Prostate gland (tissue), 2 donors: ENCODE data around the gene COMMD9. TPM values are rescaled to one million over a fixed set of nuclear protein-coding genes. Genes with fewer than 3 reads are reported as not detected.
A peak's percentile ranks its signal among the peaks of the same experiment; 100 is the strongest.

Experiments used
- DNase-seq: peaks from one replicate; pipeline ENCODE4 v3.0.0-alpha.2; 2019; ENCODE audit warnings: low spot score
- H3K27ac ChIP-seq, 2 donors: fragments of 200-600 bp; sonication (generic); 2 replicates each; pipeline ENCODE4 v1.5.1; 2017 to 2019
- H3K27me3 ChIP-seq: fragments of 200-600 bp; sonication (generic); replicated peaks from 2 replicates; pipeline ENCODE4 v1.5.1; 2019; ENCODE audit not compliant: insufficient read depth
- H3K36me3 ChIP-seq, 2 donors: fragments of 200-600 bp; sonication (generic); 1 replicate in 1 of 2; 2 replicates in 1 of 2; pipeline versions ENCODE4 v1.5.1 to v1.8.1; 2017 to 2019
- H3K4me1 ChIP-seq: fragments of 200-600 bp; sonication (generic); replicated peaks from 2 replicates; pipeline ENCODE4 v1.5.1; 2019
- H3K4me3 ChIP-seq, 2 donors: fragments of 200-600 bp; sonication (generic); 2 replicates each; pipeline ENCODE4 v1.5.1; 2017 to 2019
- H3K9me3 ChIP-seq: fragments of 200-600 bp; sonication (generic); 2 replicates; pipeline ENCODE4 v1.5.1; 2017
- POLR2A ChIP-seq: fragments of 450-650 bp; IDR thresholded peaks from one replicate; pipeline ENCODE4 v1.6.1; 2016; ENCODE audit warnings: antibody characterized with exemption, mild to moderate bottlenecking
- POLR2AphosphoS5 ChIP-seq: sonication (generic); formaldehyde crosslinking; IDR thresholded peaks from one replicate; pipeline ENCODE4 v1.6.1; 2017; ENCODE audit warnings: antibody characterized with exemption
- WGBS: methylation state at CpG from one replicate; pipeline ENCODE4 v1.1.5; 2018; 5-methylcytosine and 5-hydroxymethylcytosine counted together
- intact Hi-C: fragments of 100-400 bp; cut with DNase I; formaldehyde crosslinking; loops from one replicate; pipeline ENCODE4 v1.14.2; 2022
- total RNA-seq, 2 donors: library from RNA; depleted of rRNA; stranded (reverse); fragments of >200 nt; gene quantifications; one replicate each; pipeline ENCODE4 v1.1.0, GENCODE V29; 2016
- TF ChIP-seq, protein P1 (sequence below), 4 experiments: fragments of 200-600 bp in 2 of 4; fragments of 450-650 bp in 2 of 4; sonication (generic) in 2 of 4; IDR thresholded peaks; 1 replicate in 3 of 4; 2 replicates in 1 of 4; pipeline ENCODE4 v1.5.1; 2016 to 2019; ENCODE audit warnings: antibody characterized with exemption in 4 of 4, mild to moderate bottlenecking in 2 of 4, moderate library complexity in 2 of 4

Gene COMMD9
- total RNA-seq, 2 donors from 2014 or later, result 34.3 to 40.4 TPM

DNA sequence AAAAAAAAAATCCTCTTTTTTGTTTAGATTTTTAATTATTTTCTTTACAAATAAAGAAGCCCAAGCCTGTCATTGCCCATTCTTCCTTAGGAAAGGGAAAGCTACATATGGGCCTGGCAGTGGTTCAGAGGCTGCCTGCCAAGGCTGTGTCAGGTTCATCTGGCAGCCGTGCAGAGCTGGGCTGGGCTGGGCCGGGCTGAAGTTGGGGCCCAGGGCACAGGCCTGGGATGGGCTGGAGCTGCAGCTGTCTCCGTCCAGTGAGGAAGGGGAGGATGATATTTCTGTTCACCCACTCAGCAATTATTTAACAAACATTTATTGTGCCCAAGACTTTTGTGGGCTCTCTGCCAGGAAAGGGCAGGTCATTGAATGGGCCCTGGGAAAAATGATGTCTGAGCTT, 11.4 kb upstream of the COMMD9 start:
- Histone ChIP-seq H3K27me3 (no peaks in the 10 kb centered on the region), H3K36me3 (no peaks in the 10 kb centered on the region), H3K4me3 (no peak overlapping the region), H3K9me3 (no peaks in the 10 kb centered on the region), H3K27ac (no peak overlapping the region), H3K4me1 (no peaks in the 10 kb centered on the region)
- TF ChIP-seq POLR2A (no peak), POLR2AphosphoS5 (no peak)
- TF ChIP-seq, protein P1, sequence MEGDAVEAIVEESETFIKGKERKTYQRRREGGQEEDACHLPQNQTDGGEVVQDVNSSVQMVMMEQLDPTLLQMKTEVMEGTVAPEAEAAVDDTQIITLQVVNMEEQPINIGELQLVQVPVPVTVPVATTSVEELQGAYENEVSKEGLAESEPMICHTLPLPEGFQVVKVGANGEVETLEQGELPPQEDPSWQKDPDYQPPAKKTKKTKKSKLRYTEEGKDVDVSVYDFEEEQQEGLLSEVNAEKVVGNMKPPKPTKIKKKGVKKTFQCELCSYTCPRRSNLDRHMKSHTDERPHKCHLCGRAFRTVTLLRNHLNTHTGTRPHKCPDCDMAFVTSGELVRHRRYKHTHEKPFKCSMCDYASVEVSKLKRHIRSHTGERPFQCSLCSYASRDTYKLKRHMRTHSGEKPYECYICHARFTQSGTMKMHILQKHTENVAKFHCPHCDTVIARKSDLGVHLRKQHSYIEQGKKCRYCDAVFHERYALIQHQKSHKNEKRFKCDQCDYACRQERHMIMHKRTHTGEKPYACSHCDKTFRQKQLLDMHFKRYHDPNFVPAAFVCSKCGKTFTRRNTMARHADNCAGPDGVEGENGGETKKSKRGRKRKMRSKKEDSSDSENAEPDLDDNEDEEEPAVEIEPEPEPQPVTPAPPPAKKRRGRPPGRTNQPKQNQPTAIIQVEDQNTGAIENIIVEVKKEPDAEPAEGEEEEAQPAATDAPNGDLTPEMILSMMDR (IDR thresholded peaks at IDR 0.05), result no peak
- 16% methylated on average over 3 of the region's 3 CpGs for WGBS
- DNase-seq, result peak; percentile 40
- intact Hi-C loops, result no loop called here

DNA sequence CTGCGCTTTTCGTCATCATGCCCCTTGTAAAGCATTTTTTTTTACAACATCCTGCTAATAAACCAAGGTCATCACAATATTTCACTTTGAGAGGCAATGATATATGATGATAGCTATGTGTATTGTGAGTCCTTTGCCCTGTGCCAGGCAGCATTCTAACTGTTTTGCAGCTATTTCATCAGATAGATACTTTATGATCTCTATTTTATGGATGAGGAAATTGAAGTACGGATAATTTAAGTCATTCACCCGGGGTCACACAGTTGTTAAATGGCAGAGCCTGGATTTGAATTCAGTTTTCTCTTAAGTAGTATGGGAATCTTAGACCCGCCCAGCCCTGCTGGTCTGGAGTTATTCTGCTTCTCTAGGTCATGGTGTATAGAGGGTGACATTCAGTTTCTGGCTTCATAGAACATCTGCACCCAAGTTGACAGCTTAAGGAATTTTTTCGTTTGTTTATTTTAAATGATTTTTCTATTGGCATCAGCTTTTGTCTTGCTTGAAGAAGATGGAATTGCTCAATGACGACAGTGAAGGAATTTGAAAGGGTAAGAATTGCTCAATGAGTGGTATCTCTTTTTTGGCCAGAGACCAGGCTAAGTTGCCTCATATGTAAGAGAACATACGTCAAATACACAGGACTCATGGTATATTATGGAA, 7.8 kb upstream of the COMMD9 start:
- intact Hi-C loops, result no loop called here
- no peak overlapping the region for H3K4me3 ChIP-seq
- H3K36me3 ChIP-seq, result no peaks in the 10 kb centered on the region
- no peaks in the 10 kb centered on the region for H3K4me1 ChIP-seq
- no peak for DNase-seq
- TF ChIP-seq POLR2AphosphoS5 (no peak), POLR2A (no peak)
- TF ChIP-seq, protein P1 (IDR thresholded peaks at IDR 0.05), result no peak
- H3K27ac ChIP-seq, result no peak overlapping the region
- H3K9me3 ChIP-seq, result no peaks in the 10 kb centered on the region
- WGBS, result 71% methylated on average over 8 of the region's 8 CpGs
- no peaks in the 10 kb centered on the region for H3K27me3 ChIP-seq

DNA sequence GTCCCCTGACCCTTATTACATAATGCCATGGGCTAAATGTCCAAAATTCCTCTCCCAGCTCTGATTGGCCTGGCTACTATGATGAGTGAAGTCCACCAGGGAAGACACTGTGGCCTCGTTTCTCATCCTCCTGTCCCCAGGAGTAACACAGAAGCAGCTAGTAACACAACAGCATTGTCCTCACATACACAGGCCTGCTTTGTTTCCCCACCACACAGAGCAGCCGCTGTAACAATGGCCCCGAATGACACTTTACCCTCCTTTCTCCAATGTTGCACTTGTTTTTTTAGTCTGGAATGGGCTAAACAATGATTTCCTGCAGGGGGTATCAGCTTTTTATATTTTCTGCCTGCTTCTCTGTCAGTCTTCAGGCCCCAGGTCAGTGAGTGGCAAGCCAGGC, 6.7 kb upstream of the COMMD9 start, which contains the start of gene PRR5L:
Gene PRR5L, plus strand, starts transcription at position 363 of the 400 bp plus-strand sequence. CDS start 104,834 bp downstream, outside the sequence.
- DNase-seq, result no peak
- Histone ChIP-seq H3K27ac (no peak within 1 kb of the TSS), H3K9me3 (no peaks in the 10 kb centered on the region), H3K36me3 (no peaks in the 10 kb centered on the region), H3K27me3 (no peaks in the 10 kb centered on the region), H3K4me3 (no peak within 1 kb of the TSS), H3K4me1 (no peaks in the 10 kb centered on the region)
- intact Hi-C loops, result no loop called here
- WGBS, result 78% methylated on average over 3 of the region's 3 CpGs
- TF ChIP-seq, protein P1 (IDR thresholded peaks at IDR 0.05), result no peak
- TF ChIP-seq POLR2AphosphoS5, result no peak
- TF ChIP-seq POLR2A, result no peak

DNA sequence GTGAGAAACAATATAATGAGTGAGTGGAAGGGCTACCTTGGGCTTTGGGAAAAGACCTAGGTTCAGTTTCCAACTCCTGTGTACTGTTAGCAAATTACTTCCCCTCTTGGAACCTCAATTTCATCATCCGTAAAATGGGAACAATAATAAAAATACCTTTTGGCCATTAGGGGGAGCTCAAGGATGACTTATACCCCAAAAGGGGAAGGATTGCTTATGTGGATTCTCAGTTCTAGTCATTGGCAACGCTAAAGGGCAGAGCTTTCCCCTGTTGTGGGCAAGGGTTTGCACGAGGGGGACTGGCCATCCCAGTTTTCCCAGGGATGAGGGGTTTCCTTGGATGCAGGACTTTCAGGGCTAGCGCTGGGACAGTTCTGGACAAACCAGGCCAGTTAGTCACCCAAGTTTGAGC, 3.1 kb upstream of the COMMD9 start:
- intact Hi-C loops, result no loop called here

More for the DNA sequence above, 3.1 kb upstream of the COMMD9 start:
- Histone ChIP-seq H3K4me1 (no peaks in the 10 kb centered on the region), H3K9me3 (no peaks in the 10 kb centered on the region), H3K27ac (no peak overlapping the region), H3K36me3 (no peaks in the 10 kb centered on the region), H3K4me3 (no peak overlapping the region), H3K27me3 (no peaks in the 10 kb centered on the region)
- TF ChIP-seq POLR2A (no peak), POLR2AphosphoS5 (no peak)
- TF ChIP-seq, protein P1 (IDR thresholded peaks at IDR 0.05), result peak in 3 of 4 experiments; percentile 38 to 52 (median 51)
- no peak for DNase-seq
- 28% methylated on average over 4 of the region's 4 CpGs for WGBS
